ENCODE data around the gene SLITRK1.

Gene SLITRK1, protein sequence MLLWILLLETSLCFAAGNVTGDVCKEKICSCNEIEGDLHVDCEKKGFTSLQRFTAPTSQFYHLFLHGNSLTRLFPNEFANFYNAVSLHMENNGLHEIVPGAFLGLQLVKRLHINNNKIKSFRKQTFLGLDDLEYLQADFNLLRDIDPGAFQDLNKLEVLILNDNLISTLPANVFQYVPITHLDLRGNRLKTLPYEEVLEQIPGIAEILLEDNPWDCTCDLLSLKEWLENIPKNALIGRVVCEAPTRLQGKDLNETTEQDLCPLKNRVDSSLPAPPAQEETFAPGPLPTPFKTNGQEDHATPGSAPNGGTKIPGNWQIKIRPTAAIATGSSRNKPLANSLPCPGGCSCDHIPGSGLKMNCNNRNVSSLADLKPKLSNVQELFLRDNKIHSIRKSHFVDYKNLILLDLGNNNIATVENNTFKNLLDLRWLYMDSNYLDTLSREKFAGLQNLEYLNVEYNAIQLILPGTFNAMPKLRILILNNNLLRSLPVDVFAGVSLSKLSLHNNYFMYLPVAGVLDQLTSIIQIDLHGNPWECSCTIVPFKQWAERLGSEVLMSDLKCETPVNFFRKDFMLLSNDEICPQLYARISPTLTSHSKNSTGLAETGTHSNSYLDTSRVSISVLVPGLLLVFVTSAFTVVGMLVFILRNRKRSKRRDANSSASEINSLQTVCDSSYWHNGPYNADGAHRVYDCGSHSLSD

DNA sequence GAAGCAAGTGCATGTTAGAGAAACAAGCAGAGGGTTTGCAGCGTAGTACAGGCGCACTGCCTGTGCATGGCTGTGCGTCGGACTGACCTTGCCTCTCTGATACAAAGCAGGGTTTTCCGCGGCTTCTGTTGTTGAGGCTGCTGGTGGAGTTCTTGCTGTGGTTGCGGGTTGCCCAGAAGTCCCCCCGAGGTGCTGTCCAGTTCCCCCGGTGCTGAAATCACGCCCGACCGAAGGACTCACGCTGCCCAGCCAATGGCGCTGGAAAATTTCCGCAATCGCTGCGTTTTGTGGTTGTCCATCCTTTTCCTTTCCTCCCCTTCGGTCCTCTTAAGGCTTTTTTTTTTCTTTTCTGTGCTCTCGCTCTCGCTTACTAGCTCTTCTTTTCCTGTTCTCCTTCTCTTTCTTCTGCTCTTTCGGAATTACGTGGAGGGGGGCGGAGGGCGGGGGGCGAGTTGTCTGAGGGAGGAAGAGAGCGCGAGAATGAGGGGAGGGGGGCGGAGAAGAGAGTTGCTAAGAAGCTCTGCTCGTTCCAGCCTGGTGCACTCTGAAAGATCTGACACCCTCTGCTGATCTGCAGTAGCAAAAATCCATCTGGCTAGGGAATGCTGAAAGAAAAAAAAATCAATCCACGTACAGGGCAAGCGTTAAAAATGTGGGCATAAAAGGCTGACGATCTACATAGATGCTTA lies at the start of gene SLITRK1:
TSS of gene SLITRK1 (minus strand) at position 558 of the 689 bp plus-strand sequence. CDS start 967 bp downstream, outside the sequence.
- H3K4me3 ChIP-seq (ENCODE audit: control insufficient read depth, low read depth, low read length): peak within 1 kb of the TSS; percentile 72
- DNase-seq (ENCODE audit: low read depth): no peak
- no peak for TF ChIP-seq CTCF (IDR thresholded peaks at IDR 0.05; ENCODE audit: control insufficient read depth, insufficient read depth, low read depth, low read length, missing control alignments)

- no peak overlapping the region for H3K4me3 ChIP-seq (ENCODE audit: control insufficient read depth, low read depth, low read length)
- no peak for DNase-seq (ENCODE audit: low read depth)
- TF ChIP-seq CTCF (IDR thresholded peaks at IDR 0.05; ENCODE audit: control insufficient read depth, insufficient read depth, low read depth, low read length, missing control alignments): no peak
Measured at GRCh38 chr13:83929157-83929556, 46.9 kb upstream of the SLITRK1 start.

DNA sequence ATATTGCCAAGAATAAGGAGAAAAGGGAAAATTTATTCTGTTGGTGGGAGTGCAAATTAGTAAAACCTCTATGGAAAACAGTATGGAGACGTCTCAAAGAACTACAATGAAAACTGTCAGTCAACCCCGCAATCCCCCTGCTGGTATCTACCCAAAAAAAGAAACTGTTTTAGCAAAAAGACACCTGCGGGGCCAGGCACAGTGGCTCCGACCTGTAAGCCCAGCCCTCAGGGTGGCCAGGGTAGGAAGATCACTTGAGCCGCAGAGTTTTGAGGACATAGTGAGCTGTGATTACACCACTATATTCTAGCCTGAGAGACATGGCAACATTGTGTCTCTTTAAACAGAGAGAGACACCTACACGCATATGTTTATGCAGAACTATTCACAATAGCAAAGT lies 37.5 kb upstream of the SLITRK1 start:
- DNase-seq (ENCODE audit: low read depth): no peak
- no peak overlapping the region for H3K4me3 ChIP-seq (ENCODE audit: control insufficient read depth, low read depth, low read length)
- no peak for TF ChIP-seq CTCF (IDR thresholded peaks at IDR 0.05; ENCODE audit: control insufficient read depth, insufficient read depth, low read depth, low read length, missing control alignments)

- DNase-seq (ENCODE audit: low read depth): no peak
- no peak overlapping the region for H3K4me3 ChIP-seq (ENCODE audit: control insufficient read depth, low read depth, low read length)
- no peak for TF ChIP-seq CTCF (IDR thresholded peaks at IDR 0.05; ENCODE audit: control insufficient read depth, insufficient read depth, low read depth, low read length, missing control alignments)
Measured at GRCh38 chr13:83914368-83914767, 32.1 kb upstream of the SLITRK1 start.

DNA sequence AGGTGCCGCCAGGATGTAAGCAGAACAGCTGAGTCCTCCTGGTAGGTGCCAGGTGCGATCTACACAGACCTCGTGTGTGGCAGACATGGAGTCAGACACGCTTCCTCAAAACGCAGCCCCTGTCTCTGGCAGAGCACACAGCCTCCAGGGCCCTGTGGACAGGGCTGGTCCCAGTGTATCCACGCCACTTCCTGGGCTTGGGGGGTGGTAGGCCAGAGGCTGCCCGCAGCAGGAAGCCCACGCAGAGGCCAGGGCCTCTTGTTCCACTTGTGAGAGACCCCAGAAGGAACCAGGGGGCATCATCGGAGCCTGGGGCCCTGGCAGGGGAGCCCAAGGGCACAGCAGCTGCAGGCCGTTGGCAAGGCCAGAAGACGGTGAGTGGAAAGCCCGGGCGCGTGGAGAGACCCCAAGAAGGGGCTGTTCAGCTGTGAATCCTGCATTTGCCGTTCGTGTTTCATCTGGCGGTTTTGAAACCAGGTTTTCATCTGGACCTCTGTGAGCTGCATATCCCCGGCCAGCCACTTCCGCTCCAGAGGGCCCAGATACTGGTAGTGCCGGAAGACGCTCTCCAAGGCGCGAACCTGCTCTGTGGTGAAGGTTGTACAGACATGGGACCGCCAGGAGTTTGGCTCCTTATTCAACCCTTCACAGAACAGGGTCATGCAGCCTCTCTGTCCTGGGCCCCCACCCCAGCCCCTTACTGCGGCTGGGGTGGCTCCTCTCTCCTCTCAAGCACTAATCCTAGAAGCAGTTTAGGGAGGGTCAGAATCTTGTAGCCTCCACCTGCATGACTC lies 25.1 kb upstream of the SLITRK1 start:
- TF ChIP-seq CTCF (IDR thresholded peaks at IDR 0.05; ENCODE audit: control insufficient read depth, insufficient read depth, low read depth, low read length, missing control alignments): no peak
- no peak overlapping the region for H3K4me3 ChIP-seq (ENCODE audit: control insufficient read depth, low read depth, low read length)
- DNase-seq (ENCODE audit: low read depth): no peak
